ENCODE data around the gene CCDC197. TPM values are rescaled to one million over a fixed set of nuclear protein-coding genes. Genes with fewer than 3 reads are reported as not detected.

CCDC197 gene
- total and polyA plus RNA-seq, 2 donors (not counting 1 experiment from before 2014, with no cell fraction given), result not detected

DNA sequence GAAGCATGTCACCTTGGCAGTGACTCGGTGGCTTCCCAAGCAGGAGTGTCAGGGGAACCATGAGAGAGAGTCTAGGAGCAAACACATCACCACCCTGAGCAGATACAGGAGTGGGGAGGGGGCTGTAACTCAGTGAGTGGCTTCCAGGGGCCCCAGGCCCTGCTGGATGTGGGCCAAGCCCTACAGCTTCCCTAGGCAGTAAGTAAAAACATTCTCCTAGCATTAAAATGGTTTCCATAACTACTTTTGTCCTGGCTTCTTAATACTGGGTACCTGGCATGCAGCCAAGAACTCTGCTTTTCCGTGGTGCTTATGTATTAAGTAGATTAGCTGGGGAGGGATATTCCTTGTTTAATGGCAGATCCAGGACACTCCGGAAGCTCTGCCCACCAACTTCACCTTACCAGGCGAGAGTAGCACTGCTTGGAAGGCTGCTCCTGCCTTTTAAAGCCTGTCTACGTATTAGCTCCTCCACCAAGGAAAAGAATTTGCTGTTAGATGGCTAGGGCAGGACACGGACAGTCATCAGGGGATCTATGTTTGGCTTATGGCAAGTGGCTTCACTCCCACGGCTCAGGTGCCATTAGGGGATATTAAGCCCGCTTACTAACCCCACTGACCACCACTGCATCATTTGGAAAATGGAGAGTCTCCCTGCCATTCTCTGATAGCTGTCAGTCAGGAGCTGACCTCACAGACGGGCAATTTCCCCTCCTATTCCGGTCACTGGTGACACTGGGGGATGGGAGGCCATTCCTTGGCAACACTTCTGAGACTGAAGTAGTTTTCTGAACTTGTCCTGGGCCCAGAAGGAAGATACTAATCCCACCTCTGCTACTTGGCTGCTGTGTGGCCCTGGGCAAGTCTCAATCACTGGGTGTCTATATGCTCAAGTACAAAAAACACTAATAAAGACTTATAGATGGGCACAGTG is 51.9 kb downstream of the CCDC197 start:
- Histone ChIP-seq H3K9me3 (ENCODE audit: control extremely low read depth in 1 of 3, control insufficient read depth in 2 of 3, insufficient read depth in 1 of 3, low read length in 2 of 3) (no peaks in the 10 kb centered on the region), H3K79me2 (ENCODE audit: control insufficient read depth, insufficient read depth, low read length) (no peaks in the 10 kb centered on the region), H3K4me3 (ENCODE audit: control extremely low read depth in 1 of 5, extremely low read depth in 1 of 5, insufficient read depth in 1 of 5, low read depth in 2 of 5, low read length in 4 of 5) (no peak overlapping the region), H3K27me3 (replicated peaks in 1 of 4; ENCODE audit: control extremely low read depth in 1 of 4, control insufficient read depth in 3 of 4, insufficient read depth in 4 of 4, low read length in 3 of 4) (no peaks in the 10 kb centered on the region), H4K20me1 (ENCODE audit: control insufficient read depth, insufficient read depth, low read length, poor library complexity, severe bottlenecking) (peaks cover 5% of the 10 kb centered on the region), H3K27ac (ENCODE audit: low read length in 2 of 2) (no peak overlapping the region), H3K4me1 (ENCODE audit: control insufficient read depth in 2 of 2, insufficient read depth in 2 of 2, low read length in 2 of 2) (no peaks in the 10 kb centered on the region), H3K9ac (ENCODE audit: low read length) (no peak overlapping the region), H3K36me3 (replicated peaks in 1 of 2; ENCODE audit: control extremely low read depth in 1 of 2, control insufficient read depth in 1 of 2, extremely low read depth in 1 of 2, insufficient read depth in 2 of 2, low read length in 1 of 2) (peaks cover 18 to 82% of the 10 kb centered on the region in 2 experiments), H2AFZ (ENCODE audit: insufficient read depth, low read depth, low read length, poor library complexity, severe bottlenecking) (no peak overlapping the region), H3K4me2 (replicated peaks; ENCODE audit: low read depth, low read length, poor library complexity, severe bottlenecking) (no peak overlapping the region)
- no peaks in the 10 kb centered on the region for H3K27me3 Mint-ChIP-seq
- H3K27ac Mint-ChIP-seq, result no peak overlapping the region
- no peak for DNase-seq
- POLR2A ChIA-PET, result no interaction called here
- TF ChIP-seq EZH2 (IDR thresholded peaks at IDR 0.05; ENCODE audit: borderline replicate concordance, insufficient read depth, low read depth, low read length, poor library complexity, severe bottlenecking), result no peak
- TF ChIP-seq, protein P1, sequence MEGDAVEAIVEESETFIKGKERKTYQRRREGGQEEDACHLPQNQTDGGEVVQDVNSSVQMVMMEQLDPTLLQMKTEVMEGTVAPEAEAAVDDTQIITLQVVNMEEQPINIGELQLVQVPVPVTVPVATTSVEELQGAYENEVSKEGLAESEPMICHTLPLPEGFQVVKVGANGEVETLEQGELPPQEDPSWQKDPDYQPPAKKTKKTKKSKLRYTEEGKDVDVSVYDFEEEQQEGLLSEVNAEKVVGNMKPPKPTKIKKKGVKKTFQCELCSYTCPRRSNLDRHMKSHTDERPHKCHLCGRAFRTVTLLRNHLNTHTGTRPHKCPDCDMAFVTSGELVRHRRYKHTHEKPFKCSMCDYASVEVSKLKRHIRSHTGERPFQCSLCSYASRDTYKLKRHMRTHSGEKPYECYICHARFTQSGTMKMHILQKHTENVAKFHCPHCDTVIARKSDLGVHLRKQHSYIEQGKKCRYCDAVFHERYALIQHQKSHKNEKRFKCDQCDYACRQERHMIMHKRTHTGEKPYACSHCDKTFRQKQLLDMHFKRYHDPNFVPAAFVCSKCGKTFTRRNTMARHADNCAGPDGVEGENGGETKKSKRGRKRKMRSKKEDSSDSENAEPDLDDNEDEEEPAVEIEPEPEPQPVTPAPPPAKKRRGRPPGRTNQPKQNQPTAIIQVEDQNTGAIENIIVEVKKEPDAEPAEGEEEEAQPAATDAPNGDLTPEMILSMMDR (IDR thresholded peaks at IDR 0.05), result no peak
- intact Hi-C loops (cut with micrococcal nuclease), result no loop called here
- CTCF ChIA-PET, result interaction anchor here (1.2 to 6.4 kb wide), 5 partner anchors 12 to 132 kb away, joined by 3 to 37 read pairs (median 7); no protein-coding TSS in a partner anchor
- 89% methylated on average over 6 of the region's 10 CpGs for WGBS (ENCODE audit: insufficient coverage)
- no peak for ATAC-seq (ENCODE audit: low read depth)
- no peaks in the 10 kb centered on the region for H3K4me1 Mint-ChIP-seq
- no peaks in the 10 kb centered on the region for H3K9me3 Mint-ChIP-seq (ENCODE audit: insufficient read depth)
- H3K4me3 Mint-ChIP-seq, result no peak overlapping the region

DNA sequence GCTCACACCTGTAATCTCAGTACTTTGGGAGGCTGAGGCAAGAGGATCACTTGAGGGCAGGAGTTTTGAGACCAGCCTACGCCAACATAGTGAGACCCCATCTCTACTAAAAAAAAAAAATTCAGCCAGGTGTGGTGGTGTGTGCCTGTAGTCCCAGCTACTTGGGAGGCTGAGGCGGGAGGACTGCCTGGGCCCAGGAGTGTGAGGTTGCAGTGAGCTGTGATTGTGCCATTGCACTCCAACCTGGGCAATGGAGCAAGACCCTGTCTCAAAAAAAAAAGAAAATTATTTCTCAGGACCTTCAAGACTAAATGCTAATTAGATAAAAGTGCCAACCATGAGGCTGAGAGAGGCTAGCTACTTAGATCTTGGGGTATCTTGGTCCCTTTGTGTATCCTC is 52.5 kb downstream of the CCDC197 start:
- Mint-ChIP-seq H3K9me3 (ENCODE audit: insufficient read depth) (no peaks in the 10 kb centered on the region), H3K27me3 (no peaks in the 10 kb centered on the region), H3K4me1 (no peaks in the 10 kb centered on the region), H3K4me3 (no peak overlapping the region), H3K27ac (no peak overlapping the region)
- Histone ChIP-seq H3K9ac (ENCODE audit: low read length) (no peak overlapping the region), H2AFZ (ENCODE audit: insufficient read depth, low read depth, low read length, poor library complexity, severe bottlenecking) (no peak overlapping the region), H3K79me2 (ENCODE audit: control insufficient read depth, insufficient read depth, low read length) (no peaks in the 10 kb centered on the region), H3K4me2 (replicated peaks; ENCODE audit: low read depth, low read length, poor library complexity, severe bottlenecking) (no peak overlapping the region), H3K9me3 (ENCODE audit: control extremely low read depth in 1 of 3, control insufficient read depth in 2 of 3, insufficient read depth in 1 of 3, low read length in 2 of 3) (no peaks in the 10 kb centered on the region), H3K27ac (ENCODE audit: low read length in 2 of 2) (no peak overlapping the region), H3K4me3 (ENCODE audit: control extremely low read depth in 1 of 5, extremely low read depth in 1 of 5, insufficient read depth in 1 of 5, low read depth in 2 of 5, low read length in 4 of 5) (no peak overlapping the region), H4K20me1 (ENCODE audit: control insufficient read depth, insufficient read depth, low read length, poor library complexity, severe bottlenecking) (peaks cover 5% of the 10 kb centered on the region), H3K36me3 (replicated peaks in 1 of 2; ENCODE audit: control extremely low read depth in 1 of 2, control insufficient read depth in 1 of 2, extremely low read depth in 1 of 2, insufficient read depth in 2 of 2, low read length in 1 of 2) (peaks cover 18 to 86% of the 10 kb centered on the region in 2 experiments), H3K27me3 (replicated peaks in 1 of 4; ENCODE audit: control extremely low read depth in 1 of 4, control insufficient read depth in 3 of 4, insufficient read depth in 4 of 4, low read length in 3 of 4) (no peaks in the 10 kb centered on the region), H3K4me1 (ENCODE audit: control insufficient read depth in 2 of 2, insufficient read depth in 2 of 2, low read length in 2 of 2) (no peaks in the 10 kb centered on the region)
- TF ChIP-seq EZH2 (IDR thresholded peaks at IDR 0.05; ENCODE audit: borderline replicate concordance, insufficient read depth, low read depth, low read length, poor library complexity, severe bottlenecking), result no peak
- TF ChIP-seq, protein P1 (IDR thresholded peaks at IDR 0.05), result no peak
- WGBS (ENCODE audit: insufficient coverage), result no CpG with 5 or more reads among the region's 2 CpGs
- CTCF ChIA-PET, result interaction anchor here (2.6 to 6.4 kb wide), 3 partner anchors 13 to 87 kb away, joined by 7 to 37 read pairs (median 8); no protein-coding TSS in a partner anchor
- no peak for ATAC-seq (ENCODE audit: low read depth)
- POLR2A ChIA-PET, result no interaction called here
- no peak for DNase-seq
- intact Hi-C loops (cut with micrococcal nuclease), result no loop called here

All from B cell (primary cell).